B cell (primary cell): Measurements from ENCODE around the gene PRELID1. TPM values are rescaled to one million over a fixed set of nuclear protein-coding genes. Genes with fewer than 3 reads are reported as not detected.

Source experiments
- ATAC-seq: fragments of 200-7000 bp; cut with Tn5 transposase; one replicate; pipeline ENCODE4 v1.10.0; 2021; ENCODE audit warnings: low read depth, mild to moderate bottlenecking, moderate number of reproducible peaks, moderate library complexity
- CTCF ChIA-PET: fragments of 350-600 bp; sonication (Branson Sonifier 250); formaldehyde crosslinking; loops from one replicate; lab custom pipeline; 2021; ENCODE audit warnings: antibody characterized with exemption, inconsistent platforms; lab: Charles Lee
- POLR2A ChIA-PET: fragments of 350-600 bp; sonication (Branson Sonifier 250); formaldehyde crosslinking; loops from one replicate; lab custom pipeline; 2021; ENCODE audit warnings: antibody characterized with exemption; lab: Charles Lee
- DNase-seq: peaks from one replicate; pipeline ENCODE4 v3.0.0; 2013
- H2AFZ ChIP-seq: 2 replicates; pipeline ENCODE4 v1.6.1; 2012; ENCODE audit warnings: mild to moderate bottlenecking, low read depth, low read length; ENCODE audit not compliant: insufficient read depth, poor library complexity, severe bottlenecking
- H3K27ac ChIP-seq, 2 donors: 1 replicate in 1 of 2; 2 replicates in 1 of 2; pipeline ENCODE4 v1.5.1; 2012 to 2013; ENCODE audit warnings: low read length in 2 of 2, mild to moderate bottlenecking in 2 of 2, moderate library complexity in 1 of 2
- H3K27me3 ChIP-seq, 4 experiments: fragments of 200-600 bp in 1 of 4; sonication (generic) in 1 of 4; replicated peaks in 1 of 4; 1 replicate in 2 of 4; 2 replicates in 2 of 4; pipeline versions ENCODE4 v1.6.1 to v1.7.0; 2013 to 2016; ENCODE audit warnings: low read length in 3 of 4, mild to moderate bottlenecking in 2 of 4, mixed read lengths in 1 of 4, moderate library complexity in 1 of 4; ENCODE audit not compliant: insufficient read depth in 4 of 4, control insufficient read depth in 3 of 4; ENCODE audit errors: control extremely low read depth in 1 of 4
- H3K36me3 ChIP-seq, 2 experiments: replicated peaks in 1 of 2; 1 replicate in 1 of 2; 2 replicates in 1 of 2; pipeline versions ENCODE4 v1.6.1 to v1.7.1; 2013; ENCODE audit warnings: low read length in 1 of 2; ENCODE audit not compliant: insufficient read depth in 2 of 2, control insufficient read depth in 1 of 2; ENCODE audit errors: control extremely low read depth in 1 of 2, extremely low read depth in 1 of 2
- H3K4me1 ChIP-seq, 2 donors: fragments of 200-600 bp in 1 of 2; sonication (generic) in 1 of 2; 1 replicate in 1 of 2; 2 replicates in 1 of 2; pipeline versions ENCODE4 v1.5.1 to v1.6.1; 2013 to 2017; ENCODE audit warnings: low read length in 2 of 2; ENCODE audit not compliant: control insufficient read depth in 2 of 2, insufficient read depth in 2 of 2
- H3K4me2 ChIP-seq: replicated peaks from 2 replicates; pipeline ENCODE3; 2012; ENCODE audit warnings: mild to moderate bottlenecking, low read depth, low read length; ENCODE audit not compliant: poor library complexity, severe bottlenecking
- H3K4me3 ChIP-seq, 5 experiments: fragments of 200-600 bp in 1 of 5; sonication (generic) in 1 of 5; 1 replicate in 3 of 5; 2 replicates in 2 of 5; pipeline versions ENCODE4 v1.5.1 to v1.7.0; 2011 to 2016; ENCODE audit warnings: low read length in 4 of 5, mild to moderate bottlenecking in 4 of 5, low read depth in 2 of 5, control low read depth in 1 of 5, moderate library complexity in 1 of 5; ENCODE audit not compliant: insufficient read depth in 1 of 5; ENCODE audit errors: control extremely low read depth in 1 of 5, extremely low read depth in 1 of 5
- H3K79me2 ChIP-seq: fragments of 200-600 bp; sonication (generic); one replicate; pipeline ENCODE4 v1.6.0; 2016; ENCODE audit warnings: low read length; ENCODE audit not compliant: control insufficient read depth, insufficient read depth
- H3K9ac ChIP-seq: fragments of 200-600 bp; sonication (generic); 2 replicates; pipeline ENCODE4 v1.6.1; 2017; ENCODE audit warnings: mild to moderate bottlenecking, low read length, moderate library complexity
- H3K9me3 ChIP-seq, 3 donors: one replicate each; pipeline versions ENCODE4 v1.6.1 to v1.7.1; 2013; ENCODE audit warnings: low read length in 2 of 3; ENCODE audit not compliant: control insufficient read depth in 2 of 3, insufficient read depth in 1 of 3; ENCODE audit errors: control extremely low read depth in 1 of 3
- H4K20me1 ChIP-seq: 2 replicates; pipeline ENCODE4 v1.6.0; 2012; ENCODE audit warnings: mild to moderate bottlenecking, low read length; ENCODE audit not compliant: insufficient read depth, control insufficient read depth, poor library complexity, severe bottlenecking
- H3K27ac Mint-ChIP-seq: one replicate; pipeline ENCODE4 v1.8.0; 2021; ENCODE audit warnings: mixed read lengths
- H3K27me3 Mint-ChIP-seq: one replicate; pipeline ENCODE4 v1.8.0; 2021; ENCODE audit warnings: mixed read lengths
- H3K4me1 Mint-ChIP-seq: one replicate; pipeline ENCODE4 v1.8.0; 2021; ENCODE audit warnings: mixed read lengths
- H3K4me3 Mint-ChIP-seq: one replicate; pipeline ENCODE4 v1.8.0; 2021; ENCODE audit warnings: mixed read lengths
- H3K9me3 Mint-ChIP-seq: one replicate; pipeline ENCODE4 v1.8.0; 2022; ENCODE audit warnings: mixed read lengths; ENCODE audit not compliant: insufficient read depth
- EZH2 ChIP-seq: IDR thresholded peaks from 2 replicates; pipeline ENCODE4 v1.6.1; 2012; ENCODE audit warnings: borderline replicate concordance, low read depth, mild to moderate bottlenecking, moderate library complexity, low read length; ENCODE audit not compliant: insufficient read depth, poor library complexity, severe bottlenecking
- whole genome bisulfite sequencing: methylation state at CpG from one replicate; pipeline ENCODE4 v1.1.5; 2013; ENCODE audit warnings: missing lambda C conversion rate; ENCODE audit not compliant: insufficient coverage; 5-methylcytosine and 5-hydroxymethylcytosine counted together
- intact Hi-C: fragments of 100-400 bp; cut with micrococcal nuclease; formaldehyde crosslinking; loops from one replicate; pipeline ENCODE4 v1.10.0; 2022
- polyA plus RNA-seq: library from polyadenylated mRNA; depleted of rRNA; stranded (reverse); fragments of >200 nt; gene quantifications from 2 replicates; pipeline ENCODE4 v1.2.3, GENCODE V29; 2012
- total RNA-seq, 2 donors: library from RNA; stranded (reverse); fragments of 120-200 nt in 1 of 2; gene quantifications; 1 replicate in 1 of 2; 2 replicates in 1 of 2; pipeline versions ENCODE4 v1.2.3 to v1.2.4, GENCODE V29; 2013 to 2022
- TF ChIP-seq, protein P1 (sequence below): fragments of 200-600 bp; IDR thresholded peaks from one replicate; pipeline ENCODE4 v1.8.0; 2022; ENCODE audit warnings: antibody characterized with exemption, mild to moderate bottlenecking

The PRELID1 gene
- total and polyA plus RNA-seq, 2 donors (not counting 1 experiment from before 2014, with no cell fraction given), result 71.7 to 86.8 TPM

DNA sequence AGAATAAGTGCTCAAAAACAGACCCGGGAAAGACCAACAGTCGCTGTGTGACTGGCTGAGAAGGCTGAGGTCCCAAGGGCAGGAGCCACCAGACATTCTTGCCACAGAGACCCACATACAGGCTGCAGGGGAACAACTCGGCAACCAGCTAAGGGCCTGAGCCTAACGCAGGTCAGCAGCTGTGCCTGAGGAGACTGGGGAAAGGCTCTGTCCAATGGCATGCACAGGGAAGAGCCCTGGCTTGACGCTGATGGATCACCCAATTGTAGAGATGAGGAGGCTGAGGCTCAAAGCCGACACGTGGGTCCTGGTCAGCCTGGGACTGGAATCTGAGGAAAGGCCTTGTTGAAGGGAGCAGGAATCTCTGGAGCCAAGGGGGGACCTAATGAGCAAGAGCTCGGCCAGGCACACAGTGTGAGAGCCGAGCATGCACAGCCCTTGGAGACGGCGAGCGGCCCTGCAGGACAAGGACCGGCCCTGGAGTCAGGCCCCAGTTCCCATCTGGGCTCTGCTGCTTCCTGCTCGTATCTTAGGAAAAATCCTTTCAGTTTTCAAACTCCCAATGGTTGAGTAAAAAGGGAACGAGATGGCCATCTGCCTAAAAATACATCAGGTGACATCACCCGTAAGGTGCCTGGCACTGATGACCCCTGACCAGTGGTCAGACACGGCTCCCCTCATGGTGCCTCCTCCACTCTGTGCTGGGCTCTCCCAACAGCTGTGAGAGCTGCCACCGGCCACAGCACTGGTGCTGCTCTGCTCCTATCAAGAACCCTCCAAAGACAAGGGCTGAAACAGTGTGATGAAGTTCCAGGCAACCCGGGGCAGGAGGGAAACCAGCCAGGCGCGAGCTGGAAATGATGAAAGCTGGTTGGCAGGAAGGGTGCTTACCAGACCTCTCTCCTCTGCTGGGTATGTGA is 31.4 kb downstream of the PRELID1 start:
- 96% methylated on average over 21 of the region's 21 CpGs for WGBS
- Histone ChIP-seq H3K4me2 (no peak overlapping the region), H4K20me1 (peaks cover 40% of the 10 kb centered on the region), H3K27me3 (no peaks in the 10 kb centered on the region), H3K4me3 (no peak overlapping the region), H3K36me3 (peaks cover 0 to 88% of the 10 kb centered on the region in 2 experiments), H3K27ac (no peak overlapping the region), H3K4me1 (peaks cover 16 to 25% of the 10 kb centered on the region in 2 donors), H3K79me2 (peaks cover 35% of the 10 kb centered on the region), H3K9ac (no peak overlapping the region), H2AFZ (no peak overlapping the region), H3K9me3 (no peaks in the 10 kb centered on the region)
- Mint-ChIP-seq H3K27ac (no peak overlapping the region), H3K4me3 (no peak overlapping the region), H3K4me1 (peaks cover 28% of the 10 kb centered on the region), H3K9me3 (no peaks in the 10 kb centered on the region), H3K27me3 (no peaks in the 10 kb centered on the region)
- POLR2A ChIA-PET, result interaction anchor here (0.6 kb wide), 1 partner anchor 95 kb away, joined by 3 read pairs; no protein-coding TSS in a partner anchor
- ATAC-seq, result no peak
- intact Hi-C loops, result no loop called here
- no peak for DNase-seq
- TF ChIP-seq, protein P1, sequence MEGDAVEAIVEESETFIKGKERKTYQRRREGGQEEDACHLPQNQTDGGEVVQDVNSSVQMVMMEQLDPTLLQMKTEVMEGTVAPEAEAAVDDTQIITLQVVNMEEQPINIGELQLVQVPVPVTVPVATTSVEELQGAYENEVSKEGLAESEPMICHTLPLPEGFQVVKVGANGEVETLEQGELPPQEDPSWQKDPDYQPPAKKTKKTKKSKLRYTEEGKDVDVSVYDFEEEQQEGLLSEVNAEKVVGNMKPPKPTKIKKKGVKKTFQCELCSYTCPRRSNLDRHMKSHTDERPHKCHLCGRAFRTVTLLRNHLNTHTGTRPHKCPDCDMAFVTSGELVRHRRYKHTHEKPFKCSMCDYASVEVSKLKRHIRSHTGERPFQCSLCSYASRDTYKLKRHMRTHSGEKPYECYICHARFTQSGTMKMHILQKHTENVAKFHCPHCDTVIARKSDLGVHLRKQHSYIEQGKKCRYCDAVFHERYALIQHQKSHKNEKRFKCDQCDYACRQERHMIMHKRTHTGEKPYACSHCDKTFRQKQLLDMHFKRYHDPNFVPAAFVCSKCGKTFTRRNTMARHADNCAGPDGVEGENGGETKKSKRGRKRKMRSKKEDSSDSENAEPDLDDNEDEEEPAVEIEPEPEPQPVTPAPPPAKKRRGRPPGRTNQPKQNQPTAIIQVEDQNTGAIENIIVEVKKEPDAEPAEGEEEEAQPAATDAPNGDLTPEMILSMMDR, result no peak
- TF ChIP-seq EZH2, result no peak
- CTCF ChIA-PET, result interaction anchor here (1.5 kb wide), 2 partner anchors 17 to 222 kb away, joined by 4 to 5 read pairs; no protein-coding TSS in a partner anchor

DNA sequence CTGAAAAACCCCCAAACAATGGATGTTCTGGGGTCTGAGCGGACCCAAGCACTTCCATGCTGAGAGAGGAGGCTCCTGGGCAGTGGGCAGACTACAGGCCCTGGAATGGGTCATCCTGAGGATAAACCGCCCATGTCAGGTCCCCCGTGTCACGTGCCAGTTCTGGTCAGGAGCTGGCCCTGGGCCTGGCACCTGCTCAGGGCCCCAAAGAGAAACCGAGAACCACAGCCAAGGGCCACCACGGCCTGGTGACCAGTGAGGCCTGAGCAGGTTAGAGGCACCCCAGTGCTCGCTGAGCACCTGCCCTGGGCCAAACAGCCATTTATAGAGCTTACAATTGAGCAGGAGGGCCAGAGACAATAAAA is 32.1 kb downstream of the PRELID1 start:
- CTCF ChIA-PET, result interaction anchor here (1.1 to 1.6 kb wide), 4 partner anchors 17 to 224 kb away, joined by 3 to 5 read pairs (median 4); no protein-coding TSS in a partner anchor
- TF ChIP-seq EZH2, result no peak
- TF ChIP-seq, protein P1, result no peak
- Histone ChIP-seq H3K4me2 (no peak overlapping the region), H2AFZ (no peak overlapping the region), H4K20me1 (peaks cover 42% of the 10 kb centered on the region), H3K4me1 (peaks cover 15 to 24% of the 10 kb centered on the region in 2 donors), H3K4me3 (no peak overlapping the region), H3K79me2 (peaks cover 38% of the 10 kb centered on the region), H3K36me3 (peaks cover 0 to 87% of the 10 kb centered on the region in 2 experiments), H3K9me3 (no peaks in the 10 kb centered on the region), H3K27me3 (no peaks in the 10 kb centered on the region), H3K27ac (no peak overlapping the region), H3K9ac (no peak overlapping the region)
- no peak overlapping the region for H3K4me3 Mint-ChIP-seq
- no peaks in the 10 kb centered on the region for H3K9me3 Mint-ChIP-seq
- H3K4me1 Mint-ChIP-seq, result peaks cover 24% of the 10 kb centered on the region
- no peak for ATAC-seq
- H3K27me3 Mint-ChIP-seq, result no peaks in the 10 kb centered on the region
- 99% methylated on average over 7 of the region's 7 CpGs for WGBS
- no peak for DNase-seq
- intact Hi-C loops, result no loop called here
- H3K27ac Mint-ChIP-seq, result no peak overlapping the region
- POLR2A ChIA-PET, result no interaction called here
